BLaER1 treated with 17β-estradiol and CSF1 and Interleukin-3, amounts not matched to agents 10 nM and 100 nM (cell line): ENCODE measurements around the gene GDF11.
"Not testable (repeated sequence)": the region's sequence is repeated elsewhere in the genome, so short reads cannot be mapped to it uniquely, and the experiment has no call there.

Experiments used
- H3K27ac ChIP-seq, 11 experiments: shearing (Covaris generic); formaldehyde crosslinking; 2 replicates each; pipeline ENCODE4 v1.8.1; 2022
- H3K27me3 ChIP-seq, 11 experiments: shearing (Covaris generic); formaldehyde crosslinking; 2 replicates each; pipeline ENCODE4 v1.8.1; 2022
- H3K36me3 ChIP-seq, 11 experiments: shearing (Covaris generic); formaldehyde crosslinking; 2 replicates each; pipeline ENCODE4 v1.8.1; 2022
- H3K4me1 ChIP-seq, 10 experiments: shearing (Covaris generic); formaldehyde crosslinking; 2 replicates each; pipeline ENCODE4 v1.8.1; 2022
- H3K4me2 ChIP-seq, 11 experiments: shearing (Covaris generic); formaldehyde crosslinking; 2 replicates each; pipeline ENCODE4 v1.8.1; 2022
- H3K4me3 ChIP-seq, 10 experiments: shearing (Covaris generic); formaldehyde crosslinking; 2 replicates each; pipeline ENCODE4 v1.8.1; 2022
- H3K9ac ChIP-seq, 11 experiments: shearing (Covaris generic); formaldehyde crosslinking; 2 replicates each; pipeline ENCODE4 v1.8.1; 2022
- H3K9me3 ChIP-seq, 11 experiments: shearing (Covaris generic); formaldehyde crosslinking; replicated peaks in 1 of 11; 2 replicates each; pipeline ENCODE4 v1.8.1; 2022
- H4K20me1 ChIP-seq, 11 experiments: shearing (Covaris generic); formaldehyde crosslinking; 2 replicates each; pipeline ENCODE4 v1.8.1; 2022
- Cebpa-rat ChIP-seq, 11 experiments: shearing (Covaris generic); IDR thresholded peaks; 2 replicates each; pipeline ENCODE4 v1.8.1; 2022

The GDF11 gene

GRCh38 chr12:55744340-55745030, 1.6 kb downstream of the GDF11 start:
- Histone ChIP-seq H4K20me1 (peaks cover 0 to 49% (median 38%) of the 10 kb centered on the region in 11 experiments; a peak in 16 of 22 replicates), H3K4me3 (peak overlapping the region; percentile 62 to 94 (median 84)), H3K9ac (peak overlapping the region; percentile 72 to 88 (median 82)), H3K27me3 (no peaks in the 10 kb centered on the region), H3K27ac (peak overlapping the region in 10 of 11 experiments; percentile 5 to 81 (median 76); a peak in 19 of 22 replicates), H3K9me3 (no peaks in the 10 kb centered on the region), H3K36me3 (peaks cover 3 to 28% (median 26%) of the 10 kb centered on the region in 11 experiments; a peak in 21 of 22 replicates), H3K4me1 (peaks cover 42 to 54% (median 45%) of the 10 kb centered on the region in 10 experiments), H3K4me2 (peak overlapping the region; percentile 94 to 100 (median 99))
- no peak for TF ChIP-seq Cebpa-rat (IDR thresholded peaks at IDR 0.05)

- Histone ChIP-seq H3K36me3 (peaks cover 11 to 39% (median 36%) of the 10 kb centered on the region in 11 experiments), H4K20me1 (peaks cover 0 to 49% (median 39%) of the 10 kb centered on the region in 11 experiments; a peak in 16 of 22 replicates), H3K4me1 (peaks cover 42 to 54% (median 45%) of the 10 kb centered on the region in 10 experiments), H3K27ac (peak overlapping the region in 9 of 11 experiments; percentile 9 to 81 (median 75); a peak in 15 of 22 replicates), H3K4me2 (peak overlapping the region; percentile 94 to 100 (median 99)), H3K9ac (peak overlapping the region in 10 of 11 experiments; percentile 72 to 88 (median 83); a peak in 20 of 22 replicates), H3K27me3 (no peaks in the 10 kb centered on the region), H3K4me3 (peak overlapping the region in 9 of 10 experiments; percentile 62 to 94 (median 85); a peak in 18 of 20 replicates), H3K9me3 (no peaks in the 10 kb centered on the region)
- no peak for TF ChIP-seq Cebpa-rat (IDR thresholded peaks at IDR 0.05)
Measured at GRCh38 chr12:55745361-55746173, 2.6 kb downstream of the GDF11 start.

- Histone ChIP-seq H3K4me3 (peak overlapping the region in 5 of 10 experiments; percentile 82 to 94 (median 86); a peak in 10 of 20 replicates), H3K9ac (peak overlapping the region in 8 of 11 experiments; percentile 48 to 87 (median 66); a peak in 15 of 22 replicates)
Measured at GRCh38 chr12:55746174-55746912, 3.4 kb downstream of the GDF11 start.

GRCh38 chr12:55746913-55747231, 4.0 kb downstream of the GDF11 start:
- H3K27me3 ChIP-seq, result no peaks in the 10 kb centered on the region
- peak overlapping the region in 3 of 11 experiments; percentile 71 to 85 (median 74); a peak in 1 of 22 replicates for H3K9ac ChIP-seq

More at GRCh38 chr12:55746174-55746912, 3.4 kb downstream of the GDF11 start:
- peaks cover 0 to 50% (median 40%) of the 10 kb centered on the region in 11 experiments; a peak in 16 of 22 replicates for H4K20me1 ChIP-seq
- peaks cover 37 to 53% (median 45%) of the 10 kb centered on the region in 10 experiments for H3K4me1 ChIP-seq
- TF ChIP-seq Cebpa-rat (IDR thresholded peaks at IDR 0.05), result no peak
- peak overlapping the region in 8 of 11 experiments; percentile 30 to 64 (median 55); a peak in 11 of 22 replicates for H3K27ac ChIP-seq
- peaks cover 16 to 47% (median 44%) of the 10 kb centered on the region in 11 experiments for H3K36me3 ChIP-seq
- no peaks in the 10 kb centered on the region for H3K27me3 ChIP-seq
- H3K4me2 ChIP-seq, result peak overlapping the region; percentile 1 to 100 (median 97); a peak in 20 of 22 replicates
- H3K9me3 ChIP-seq, result no peaks in the 10 kb centered on the region

GRCh38 chr12:55748230-55748993, 5.5 kb downstream of the GDF11 start:
- no peak overlapping the region for H3K27ac ChIP-seq
- no peaks in the 10 kb centered on the region for H3K9me3 ChIP-seq
- no peak for TF ChIP-seq Cebpa-rat (IDR thresholded peaks at IDR 0.05)
- H3K36me3 ChIP-seq, result peaks cover 37 to 68% (median 64%) of the 10 kb centered on the region in 11 experiments
- H3K4me1 ChIP-seq, result peaks cover 27 to 44% (median 38%) of the 10 kb centered on the region in 10 experiments
- H3K4me3 ChIP-seq, result no peak overlapping the region
- H3K27me3 ChIP-seq, result no peaks in the 10 kb centered on the region
- no peak overlapping the region for H3K9ac ChIP-seq
- peak overlapping the region in 6 of 11 experiments; percentile 3 to 100 (median 98); a peak in 4 of 22 replicates for H3K4me2 ChIP-seq
- peaks cover 0 to 66% (median 40%) of the 10 kb centered on the region in 11 experiments; a peak in 16 of 22 replicates for H4K20me1 ChIP-seq

More at GRCh38 chr12:55746913-55747231, 4.0 kb downstream of the GDF11 start:
- TF ChIP-seq Cebpa-rat (IDR thresholded peaks at IDR 0.05), result no peak
- Histone ChIP-seq H3K4me1 (peaks cover 31 to 49% (median 43%) of the 10 kb centered on the region in 10 experiments), H3K9me3 (no peaks in the 10 kb centered on the region), H3K27ac (peak overlapping the region in 3 of 11 experiments; percentile 51 to 64 (median 59); a peak in 1 of 22 replicates), H4K20me1 (peaks cover 0 to 55% (median 40%) of the 10 kb centered on the region in 11 experiments; a peak in 16 of 22 replicates), H3K4me2 (peak overlapping the region; percentile 16 to 100 (median 97); a peak in 19 of 22 replicates), H3K36me3 (peaks cover 22 to 52% (median 49%) of the 10 kb centered on the region in 11 experiments), H3K4me3 (peak overlapping the region in 1 of 10 experiments; percentile 85; a peak in 3 of 20 replicates)

- H3K4me2 ChIP-seq, result no peak overlapping the region
- no peak for TF ChIP-seq Cebpa-rat (IDR thresholded peaks at IDR 0.05)
- peaks cover 0 to 9% (median 0%) of the 10 kb centered on the region in 11 experiments; a peak in 1 of 22 replicates for H3K9me3 ChIP-seq
- no peak overlapping the region for H3K27ac ChIP-seq
- no peak overlapping the region for H3K9ac ChIP-seq
- H3K4me3 ChIP-seq, result no peak overlapping the region
- peaks cover 5 to 53% (median 15%) of the 10 kb centered on the region in 11 experiments; a peak in 11 of 22 replicates for H4K20me1 ChIP-seq
- no peaks in the 10 kb centered on the region for H3K27me3 ChIP-seq
- H3K4me1 ChIP-seq, result peaks cover 0 to 9% (median 0%) of the 10 kb centered on the region in 10 experiments; a peak in 2 of 20 replicates
- peaks cover 98 to 100% (median 100%) of the 10 kb centered on the region in 11 experiments for H3K36me3 ChIP-seq
Measured at GRCh38 chr12:55755246-55755645, 12.3 kb downstream of the GDF11 start.

GRCh38 chr12:55757701-55758100, 14.8 kb downstream of the GDF11 start:
- Histone ChIP-seq H3K4me1 (peaks cover 0 to 28% (median 5%) of the 10 kb centered on the region in 10 experiments; a peak in 9 of 20 replicates), H4K20me1 (peaks cover 0 to 66% (median 24%) of the 10 kb centered on the region in 11 experiments; a peak in 12 of 22 replicates), H3K27me3 (no peaks in the 10 kb centered on the region), H3K27ac (no peak overlapping the region), H3K4me2 (no peak overlapping the region), H3K4me3 (no peak overlapping the region), H3K9ac (peak overlapping the region in 2 of 11 experiments; percentile 12 to 21; a peak in 2 of 22 replicates), H3K9me3 (peaks cover 0 to 9% (median 0%) of the 10 kb centered on the region in 11 experiments; a peak in 1 of 22 replicates), H3K36me3 (peaks cover 97 to 100% (median 99%) of the 10 kb centered on the region in 11 experiments)
- TF ChIP-seq Cebpa-rat (IDR thresholded peaks at IDR 0.05), result no peak

GRCh38 chr12:55758575-55758974, 15.7 kb downstream of the GDF11 start:
- not testable (repeated sequence) for H3K27me3 ChIP-seq, H3K9ac ChIP-seq, H3K4me3 ChIP-seq, H3K9me3 ChIP-seq, H3K4me2 ChIP-seq, H3K27ac ChIP-seq
- Histone ChIP-seq H3K4me1 (peaks cover 0 to 28% (median 5%) of the 10 kb centered on the region in 10 experiments; a peak in 9 of 20 replicates), H3K36me3 (peaks cover 97 to 100% (median 99%) of the 10 kb centered on the region in 11 experiments), H4K20me1 (peaks cover 0 to 66% (median 26%) of the 10 kb centered on the region in 11 experiments; a peak in 12 of 22 replicates)
